ENCODE measurements around the gene GPR87.

Gene GPR87

GRCh38 chr3:151262871-151263525 lies 53.6 kb downstream of the GPR87 start:
- Histone ChIP-seq H3K27me3 (ENCODE audit: control insufficient read depth, insufficient read depth, low read length) (no peaks in the 10 kb centered on the region), H3K9me3 (ENCODE audit: control insufficient read depth, low read depth, low read length) (no peaks in the 10 kb centered on the region)

DNA sequence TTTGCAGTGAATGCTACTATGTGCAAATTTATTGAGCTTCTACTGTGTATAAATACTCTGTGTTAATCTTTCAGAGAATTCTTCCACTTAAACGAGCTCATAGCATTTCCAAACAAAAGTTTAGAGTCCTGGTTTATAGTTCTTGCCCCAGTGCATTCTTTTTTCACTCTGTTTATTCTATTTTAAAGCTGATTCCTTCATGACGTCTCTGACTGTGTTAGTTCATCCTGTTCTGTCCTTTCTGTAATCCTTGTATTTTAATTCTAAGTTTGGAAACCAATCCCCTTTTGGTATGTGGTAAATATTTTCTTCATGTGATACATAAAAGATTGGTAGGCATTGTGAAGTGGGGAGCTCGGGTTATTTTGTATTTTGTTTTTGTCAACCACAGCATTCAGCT lies 57.0 kb downstream of the GPR87 start:
- no peak overlapping the region for H3K27ac ChIP-seq (ENCODE audit: low read length)
- no peaks in the 10 kb centered on the region for H3K36me3 ChIP-seq (ENCODE audit: control insufficient read depth, low read depth, low read length)
- no peak overlapping the region for H3K4me3 ChIP-seq (ENCODE audit: low read length)
- H3K4me1 ChIP-seq (ENCODE audit: control insufficient read depth, low read depth, low read length) = no peaks in the 10 kb centered on the region
- no peaks in the 10 kb centered on the region for H3K9me3 ChIP-seq (ENCODE audit: control insufficient read depth, low read depth, low read length)
- H3K27me3 ChIP-seq (ENCODE audit: control insufficient read depth, insufficient read depth, low read length) = no peaks in the 10 kb centered on the region
- no peak overlapping the region for H3K9ac ChIP-seq (ENCODE audit: low read length)

More at GRCh38 chr3:151262871-151263525, 53.6 kb downstream of the GPR87 start:
- Histone ChIP-seq H3K4me1 (ENCODE audit: control insufficient read depth, low read depth, low read length) (peaks cover 13% of the 10 kb centered on the region), H3K27ac (ENCODE audit: low read length) (no peak overlapping the region), H3K9ac (ENCODE audit: low read length) (no peak overlapping the region), H3K36me3 (ENCODE audit: control insufficient read depth, low read depth, low read length) (no peaks in the 10 kb centered on the region), H3K4me3 (ENCODE audit: low read length) (no peak overlapping the region)

DNA sequence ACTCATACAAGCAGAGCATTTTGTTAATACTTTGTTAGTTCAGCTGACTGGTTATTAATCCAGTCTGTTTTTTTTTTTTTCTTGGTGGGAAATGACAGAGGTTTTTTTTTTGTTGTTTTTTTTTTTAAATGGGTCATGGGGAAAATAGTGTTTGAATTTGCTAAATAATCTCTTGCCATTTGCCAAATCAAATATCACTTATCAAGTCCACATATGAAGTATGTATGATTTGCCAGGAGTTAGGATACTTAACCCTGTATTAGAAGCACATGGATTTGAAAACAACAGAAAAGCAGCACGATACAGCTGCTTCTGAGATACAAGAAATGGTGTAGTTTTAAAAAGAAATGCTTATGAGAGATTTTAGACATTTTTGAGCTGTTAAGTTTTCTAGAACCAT lies 59.9 kb downstream of the GPR87 start:
- Histone ChIP-seq H3K9me3 (ENCODE audit: control insufficient read depth, low read depth, low read length) (no peaks in the 10 kb centered on the region), H3K27ac (ENCODE audit: low read length) (no peak overlapping the region), H3K9ac (ENCODE audit: low read length) (no peak overlapping the region), H3K36me3 (ENCODE audit: control insufficient read depth, low read depth, low read length) (no peaks in the 10 kb centered on the region), H3K4me3 (ENCODE audit: low read length) (no peak overlapping the region), H3K27me3 (ENCODE audit: control insufficient read depth, insufficient read depth, low read length) (no peaks in the 10 kb centered on the region), H3K4me1 (ENCODE audit: control insufficient read depth, low read depth, low read length) (no peaks in the 10 kb centered on the region)

DNA sequence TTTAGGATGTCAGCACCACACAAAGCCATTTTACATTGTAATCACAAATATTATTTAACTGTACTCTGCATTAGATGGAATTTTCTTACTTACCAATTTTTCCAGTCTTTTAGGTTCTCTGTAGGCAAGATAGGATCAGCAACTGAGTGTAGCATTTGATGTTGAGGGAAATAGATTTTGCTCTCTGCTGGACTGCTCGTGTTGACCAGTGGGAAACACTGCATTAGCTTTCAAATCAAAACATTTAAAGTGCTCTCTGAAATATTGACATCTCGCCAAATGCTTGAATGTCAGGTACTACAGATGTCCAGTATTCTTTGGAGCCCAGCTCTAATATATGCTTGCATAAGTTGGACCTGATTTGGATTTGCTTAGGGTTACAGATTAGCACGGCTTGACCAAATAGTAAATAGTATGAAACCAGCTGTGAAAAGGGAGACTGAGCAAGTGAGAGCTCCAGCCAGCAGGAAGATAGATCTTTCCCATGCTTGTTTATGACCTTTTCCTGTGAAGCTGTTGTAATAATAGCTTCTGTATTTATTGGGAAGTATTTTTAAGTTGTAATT lies 67.8 kb downstream of the GPR87 start:
- no peak overlapping the region for H3K27ac ChIP-seq (ENCODE audit: low read length)
- no peaks in the 10 kb centered on the region for H3K27me3 ChIP-seq (ENCODE audit: control insufficient read depth, insufficient read depth, low read length)
- no peaks in the 10 kb centered on the region for H3K4me1 ChIP-seq (ENCODE audit: control insufficient read depth, low read depth, low read length)
- H3K9ac ChIP-seq (ENCODE audit: low read length) = no peak overlapping the region
- no peaks in the 10 kb centered on the region for H3K36me3 ChIP-seq (ENCODE audit: control insufficient read depth, low read depth, low read length)
- no peaks in the 10 kb centered on the region for H3K9me3 ChIP-seq (ENCODE audit: control insufficient read depth, low read depth, low read length)
- no peak overlapping the region for H3K4me3 ChIP-seq (ENCODE audit: low read length)
